MM.1S (cell line): ENCODE data around the gene HNRNPK.

Experiments
- CTCF ChIP-seq: fragments of 300-600 bp; sonication (generic); IDR thresholded peaks from 2 replicates; pipeline ENCODE4 v1.5.1; 2016; ENCODE audit warnings: antibody characterized with exemption, low read length, mixed read lengths
- EZH2 ChIP-seq: fragments of 300-600 bp; sonication (generic); optimal IDR thresholded peaks from 2 replicates; pipeline ENCODE3; 2017; ENCODE audit warnings: low read depth, mild to moderate bottlenecking, antibody characterized with exemption, low read length, mixed read lengths
- EZH2phosphoT487 ChIP-seq: fragments of 300-600 bp; sonication (generic); IDR thresholded peaks from 2 replicates; pipeline ENCODE4 v1.6.1; 2018; ENCODE audit warnings: antibody characterized with exemption, low read length

- TF ChIP-seq CTCF (no peak), EZH2 (no peak), EZH2phosphoT487 (no peak)
These were observed 24.0 kb downstream of the HNRNPK start for GRCh38 chr9:83956086-83956435.
